Measurements from ENCODE around the gene HDGFL1. TPM values are rescaled to one million over a fixed set of nuclear protein-coding genes. Genes with fewer than 3 reads are reported as not detected.

HDGFL1 gene
- total RNA-seq, 5 donors from 2014 or later (not counting 1 experiment from before 2014, with no cell fraction given), result not detected

- DNase-seq, result no peak
- Histone ChIP-seq H3K9me3 (no peaks in the 10 kb centered on the region), H3K4me1 (ENCODE audit: control insufficient read depth in 1 of 2, extremely low read depth in 1 of 2, insufficient read depth in 2 of 2, low read length in 2 of 2) (no peaks in the 10 kb centered on the region), H3K27ac (ENCODE audit: low read length) (no peak overlapping the region), H3K36me3 (ENCODE audit: control insufficient read depth in 2 of 2, extremely low read depth in 1 of 2, insufficient read depth in 1 of 2, low read length in 1 of 2) (no peaks in the 10 kb centered on the region), H3K27me3 (replicated peaks in 1 of 2; ENCODE audit: control insufficient read depth in 2 of 2, extremely low read depth in 1 of 2, insufficient read depth in 2 of 2, low read length in 1 of 2) (no peaks in the 10 kb centered on the region), H3K4me3 (ENCODE audit: control insufficient read depth in 1 of 2, extremely low read depth in 1 of 2, low read length in 1 of 2) (no peak overlapping the region)
- POLR2A ChIA-PET, result no interaction called here
- Mint-ChIP-seq H3K9me3 (no peaks in the 10 kb centered on the region), H3K27me3 (no peaks in the 10 kb centered on the region), H3K36me3 (no peaks in the 10 kb centered on the region), H3K27ac (no peak overlapping the region), H3K4me1 (no peaks in the 10 kb centered on the region), H3K4me3 (no peak overlapping the region)
- ATAC-seq (replicated peaks in 1 of 4), result no peak
- no CpG with 5 or more reads among the region's 1 CpG for WGBS (ENCODE audit: insufficient coverage)
- CTCF ChIA-PET, result no interaction called here
Observed at GRCh38 chr6:22558288-22558882, 11.0 kb upstream of the HDGFL1 start.

DNA sequence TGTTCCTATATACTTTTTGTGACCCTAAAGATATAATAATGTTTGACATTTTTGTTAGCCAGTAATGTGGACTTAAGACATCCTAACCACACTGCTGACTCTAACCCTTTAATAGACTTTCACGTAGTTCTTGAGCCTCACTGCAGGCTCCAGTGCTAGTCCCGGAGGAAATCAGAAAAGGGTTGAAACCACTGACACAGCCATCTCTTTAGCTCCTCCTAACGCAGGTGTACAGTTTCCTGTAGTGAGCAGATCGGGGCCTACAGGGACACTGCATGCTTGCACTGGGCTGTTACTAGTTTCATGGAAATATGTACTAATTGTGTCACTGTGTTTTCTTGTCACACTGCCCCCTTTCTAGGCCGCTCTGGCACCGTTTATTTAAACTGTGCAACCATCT, 512 bp upstream of the HDGFL1 start:
- Histone ChIP-seq H3K36me3 (ENCODE audit: control insufficient read depth in 2 of 2, extremely low read depth in 1 of 2, insufficient read depth in 1 of 2, low read length in 1 of 2) (no peaks in the 10 kb centered on the region), H3K27me3 (replicated peaks in 1 of 2; ENCODE audit: control insufficient read depth in 2 of 2, extremely low read depth in 1 of 2, insufficient read depth in 2 of 2, low read length in 1 of 2) (no peaks in the 10 kb centered on the region), H3K27ac (ENCODE audit: low read length) (no peak overlapping the region), H3K9me3 (no peaks in the 10 kb centered on the region), H3K4me1 (ENCODE audit: control insufficient read depth in 1 of 2, extremely low read depth in 1 of 2, insufficient read depth in 2 of 2, low read length in 2 of 2) (no peaks in the 10 kb centered on the region), H3K4me3 (ENCODE audit: control insufficient read depth in 1 of 2, extremely low read depth in 1 of 2, low read length in 1 of 2) (no peak overlapping the region)
- Mint-ChIP-seq H3K27me3 (no peaks in the 10 kb centered on the region), H3K27ac (no peak overlapping the region), H3K4me1 (no peaks in the 10 kb centered on the region), H3K36me3 (no peaks in the 10 kb centered on the region), H3K4me3 (no peak overlapping the region), H3K9me3 (peaks cover 0 to 10% (median 9%) of the 10 kb centered on the region in 3 donors)
- ChIA-PET POLR2A (no interaction called here), CTCF (no interaction called here)
- ATAC-seq (replicated peaks in 1 of 4) (no peak), DNase-seq (no peak)
- WGBS (ENCODE audit: insufficient coverage), result 100% methylated on average over 3 of the region's 6 CpGs

DNA sequence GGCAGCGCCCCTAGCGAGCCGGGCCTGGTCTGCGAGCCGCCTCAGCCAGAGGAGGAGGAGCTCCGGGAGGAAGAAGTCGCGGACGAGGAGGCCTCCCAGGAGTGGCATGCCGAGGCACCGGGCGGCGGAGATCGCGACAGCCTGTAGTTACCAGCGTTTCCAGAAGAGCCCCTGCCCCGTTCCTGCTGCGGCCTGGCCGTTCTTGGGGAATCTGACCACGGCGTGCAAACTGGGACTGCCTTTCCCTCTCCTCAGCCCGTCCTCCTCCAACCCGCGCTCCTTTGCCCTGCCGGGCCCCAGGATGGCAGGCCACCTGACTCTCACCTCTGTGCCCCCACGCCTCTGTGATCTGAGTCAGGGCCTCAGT, 802 bp downstream of the HDGFL1 start:
- Mint-ChIP-seq H3K9me3 (peaks cover 0 to 10% (median 9%) of the 10 kb centered on the region in 3 donors), H3K36me3 (no peaks in the 10 kb centered on the region), H3K4me3 (no peak overlapping the region), H3K27me3 (no peaks in the 10 kb centered on the region), H3K27ac (no peak overlapping the region), H3K4me1 (no peaks in the 10 kb centered on the region)
- no peaks in the 10 kb centered on the region for H3K27me3 ChIP-seq (replicated peaks in 1 of 2; ENCODE audit: control insufficient read depth in 2 of 2, extremely low read depth in 1 of 2, insufficient read depth in 2 of 2, low read length in 1 of 2)
- H3K4me3 ChIP-seq (ENCODE audit: control insufficient read depth in 1 of 2, extremely low read depth in 1 of 2, low read length in 1 of 2), result no peak overlapping the region
- ATAC-seq (replicated peaks in 1 of 4) (no peak), DNase-seq (no peak)
- ChIA-PET CTCF (no interaction called here), POLR2A (no interaction called here)
- WGBS (ENCODE audit: insufficient coverage), result 96% methylated on average over 21 of the region's 26 CpGs
- H3K9me3 ChIP-seq, result no peaks in the 10 kb centered on the region
- no peaks in the 10 kb centered on the region for H3K36me3 ChIP-seq (ENCODE audit: control insufficient read depth in 2 of 2, extremely low read depth in 1 of 2, insufficient read depth in 1 of 2, low read length in 1 of 2)
- H3K4me1 ChIP-seq (ENCODE audit: control insufficient read depth in 1 of 2, extremely low read depth in 1 of 2, insufficient read depth in 2 of 2, low read length in 2 of 2), result no peaks in the 10 kb centered on the region
- no peak overlapping the region for H3K27ac ChIP-seq (ENCODE audit: low read length)

DNA sequence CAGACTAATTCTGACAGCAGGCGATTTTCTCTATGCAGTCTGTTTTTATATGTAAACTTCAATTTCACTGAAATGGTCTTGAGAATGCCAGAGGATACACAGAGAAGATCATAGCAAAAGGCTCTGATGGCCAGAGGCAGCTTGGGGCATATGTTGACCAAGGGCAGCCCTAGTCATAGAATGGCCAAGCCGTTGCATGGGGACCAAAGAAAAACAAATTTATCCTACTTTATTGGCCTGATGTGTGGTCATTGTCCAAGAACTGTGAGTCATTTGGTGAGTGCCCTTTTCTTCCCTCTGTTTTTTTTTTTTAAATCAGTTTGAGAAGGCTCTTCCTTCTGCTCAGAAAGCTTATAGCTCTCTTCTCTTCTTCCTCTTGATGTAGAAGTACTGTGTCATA, 5.8 kb downstream of the HDGFL1 start:
- POLR2A ChIA-PET, result no interaction called here
- Mint-ChIP-seq H3K27ac (no peak overlapping the region), H3K36me3 (no peaks in the 10 kb centered on the region), H3K27me3 (no peaks in the 10 kb centered on the region), H3K4me3 (no peak overlapping the region), H3K4me1 (no peaks in the 10 kb centered on the region), H3K9me3 (peaks cover 0 to 6% (median 5%) of the 10 kb centered on the region in 3 donors)
- no peak for ATAC-seq (replicated peaks in 1 of 4)
- DNase-seq, result no peak
- Histone ChIP-seq H3K36me3 (ENCODE audit: control insufficient read depth in 2 of 2, extremely low read depth in 1 of 2, insufficient read depth in 1 of 2, low read length in 1 of 2) (no peaks in the 10 kb centered on the region), H3K4me3 (ENCODE audit: control insufficient read depth in 1 of 2, extremely low read depth in 1 of 2, low read length in 1 of 2) (no peak overlapping the region), H3K27ac (ENCODE audit: low read length) (no peak overlapping the region), H3K27me3 (replicated peaks in 1 of 2; ENCODE audit: control insufficient read depth in 2 of 2, extremely low read depth in 1 of 2, insufficient read depth in 2 of 2, low read length in 1 of 2) (no peaks in the 10 kb centered on the region), H3K4me1 (ENCODE audit: control insufficient read depth in 1 of 2, extremely low read depth in 1 of 2, insufficient read depth in 2 of 2, low read length in 2 of 2) (no peaks in the 10 kb centered on the region), H3K9me3 (no peaks in the 10 kb centered on the region)
- CTCF ChIA-PET, result no interaction called here
- WGBS (ENCODE audit: insufficient coverage), result no CpG with 5 or more reads among the region's 2 CpGs

- 94% methylated on average over 3 of the region's 5 CpGs for WGBS (ENCODE audit: insufficient coverage)
- POLR2A ChIA-PET, result no interaction called here
Observed at GRCh38 chr6:22579439-22579838, 10.1 kb downstream of the HDGFL1 start.

DNA sequence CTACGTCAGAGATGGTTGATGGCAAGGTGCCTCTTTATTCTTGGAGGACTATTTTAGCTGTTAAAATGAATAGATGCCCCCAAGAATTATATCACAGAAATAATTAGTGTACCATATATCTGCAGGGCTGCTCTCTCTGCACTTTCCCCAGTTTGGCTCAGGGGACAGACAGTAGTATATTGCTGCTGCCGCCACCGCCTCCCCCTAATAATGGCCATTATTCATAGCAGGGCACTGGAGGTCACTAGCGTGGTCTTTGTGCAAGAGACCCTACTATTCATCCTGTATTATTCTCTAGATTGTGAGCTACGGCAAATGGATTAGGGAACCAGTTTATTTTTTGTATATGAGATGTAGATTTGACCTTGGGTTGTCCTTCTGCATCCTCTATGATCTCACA, 11.0 kb downstream of the HDGFL1 start:
- POLR2A ChIA-PET, result no interaction called here
- Histone ChIP-seq H3K27me3 (replicated peaks in 1 of 2; ENCODE audit: control insufficient read depth in 2 of 2, extremely low read depth in 1 of 2, insufficient read depth in 2 of 2, low read length in 1 of 2) (no peaks in the 10 kb centered on the region), H3K27ac (ENCODE audit: low read length) (no peak overlapping the region), H3K9me3 (no peaks in the 10 kb centered on the region), H3K4me3 (ENCODE audit: control insufficient read depth in 1 of 2, extremely low read depth in 1 of 2, low read length in 1 of 2) (no peak overlapping the region), H3K36me3 (ENCODE audit: control insufficient read depth in 2 of 2, extremely low read depth in 1 of 2, insufficient read depth in 1 of 2, low read length in 1 of 2) (no peaks in the 10 kb centered on the region), H3K4me1 (ENCODE audit: control insufficient read depth in 1 of 2, extremely low read depth in 1 of 2, insufficient read depth in 2 of 2, low read length in 2 of 2) (no peaks in the 10 kb centered on the region)
- DNase-seq (no peak), ATAC-seq (replicated peaks in 1 of 4) (no peak)
- CTCF ChIA-PET, result no interaction called here
- Mint-ChIP-seq H3K27me3 (no peaks in the 10 kb centered on the region), H3K27ac (no peak overlapping the region), H3K4me3 (no peak overlapping the region), H3K36me3 (no peaks in the 10 kb centered on the region), H3K4me1 (no peaks in the 10 kb centered on the region), H3K9me3 (peaks cover 0 to under 1% (median under 1%) of the 10 kb centered on the region in 3 donors)
- no CpG with 5 or more reads among the region's 5 CpGs for WGBS (ENCODE audit: insufficient coverage)

More at GRCh38 chr6:22579439-22579838, 10.1 kb downstream of the HDGFL1 start:
- H3K27me3 Mint-ChIP-seq, result no peaks in the 10 kb centered on the region
- no peak overlapping the region for H3K4me3 ChIP-seq (ENCODE audit: control insufficient read depth in 1 of 2, extremely low read depth in 1 of 2, low read length in 1 of 2)
- ATAC-seq (replicated peaks in 1 of 4) (no peak), DNase-seq (no peak)
- no peaks in the 10 kb centered on the region for H3K9me3 ChIP-seq
- H3K4me1 ChIP-seq (ENCODE audit: control insufficient read depth in 1 of 2, extremely low read depth in 1 of 2, insufficient read depth in 2 of 2, low read length in 2 of 2), result no peaks in the 10 kb centered on the region
- H3K27ac ChIP-seq (ENCODE audit: low read length), result no peak overlapping the region
- H3K4me3 Mint-ChIP-seq, result no peak overlapping the region
- no peaks in the 10 kb centered on the region for H3K4me1 Mint-ChIP-seq
- no peak overlapping the region for H3K27ac Mint-ChIP-seq
- no peaks in the 10 kb centered on the region for H3K36me3 ChIP-seq (ENCODE audit: control insufficient read depth in 2 of 2, extremely low read depth in 1 of 2, insufficient read depth in 1 of 2, low read length in 1 of 2)
- H3K36me3 Mint-ChIP-seq, result no peaks in the 10 kb centered on the region
- H3K27me3 ChIP-seq (replicated peaks in 1 of 2; ENCODE audit: control insufficient read depth in 2 of 2, extremely low read depth in 1 of 2, insufficient read depth in 2 of 2, low read length in 1 of 2), result no peaks in the 10 kb centered on the region
- CTCF ChIA-PET, result no interaction called here
- H3K9me3 Mint-ChIP-seq, result no peaks in the 10 kb centered on the region

Data from T-cell (primary cell).